Prostate gland (tissue), 2 donors: ENCODE results near the gene PSMA8. TPM values are rescaled to one million over a fixed set of nuclear protein-coding genes. Genes with fewer than 3 reads are reported as not detected.
"Not testable (repeated sequence)": the region's sequence is repeated elsewhere in the genome, so short reads cannot be mapped to it uniquely, and the experiment has no call there.

Experiments
- DNase-seq: peaks from one replicate; pipeline ENCODE4 v3.0.0-alpha.2; 2019; ENCODE audit warnings: low spot score
- H3K27ac ChIP-seq, 2 donors: fragments of 200-600 bp; sonication (generic); 2 replicates each; pipeline ENCODE4 v1.5.1; 2017 to 2019
- H3K27me3 ChIP-seq: fragments of 200-600 bp; sonication (generic); replicated peaks from 2 replicates; pipeline ENCODE4 v1.5.1; 2019; ENCODE audit not compliant: insufficient read depth
- H3K36me3 ChIP-seq, 2 donors: fragments of 200-600 bp; sonication (generic); 1 replicate in 1 of 2; 2 replicates in 1 of 2; pipeline versions ENCODE4 v1.5.1 to v1.8.1; 2017 to 2019
- H3K4me1 ChIP-seq: fragments of 200-600 bp; sonication (generic); replicated peaks from 2 replicates; pipeline ENCODE4 v1.5.1; 2019
- H3K4me3 ChIP-seq, 2 donors: fragments of 200-600 bp; sonication (generic); 2 replicates each; pipeline ENCODE4 v1.5.1; 2017 to 2019
- H3K9me3 ChIP-seq: fragments of 200-600 bp; sonication (generic); 2 replicates; pipeline ENCODE4 v1.5.1; 2017
- CTCF ChIP-seq, 4 experiments: fragments of 200-600 bp in 2 of 4; fragments of 450-650 bp in 2 of 4; sonication (generic) in 2 of 4; IDR thresholded peaks; 1 replicate in 3 of 4; 2 replicates in 1 of 4; pipeline ENCODE4 v1.5.1; 2016 to 2019; ENCODE audit warnings: antibody characterized with exemption in 4 of 4, mild to moderate bottlenecking in 2 of 4, moderate library complexity in 2 of 4
- POLR2A ChIP-seq: fragments of 450-650 bp; IDR thresholded peaks from one replicate; pipeline ENCODE4 v1.6.1; 2016; ENCODE audit warnings: antibody characterized with exemption, mild to moderate bottlenecking
- POLR2AphosphoS5 ChIP-seq: sonication (generic); formaldehyde crosslinking; IDR thresholded peaks from one replicate; pipeline ENCODE4 v1.6.1; 2017; ENCODE audit warnings: antibody characterized with exemption
- WGBS: methylation state at CpG from one replicate; pipeline ENCODE4 v1.1.5; 2018; 5-methylcytosine and 5-hydroxymethylcytosine counted together
- intact Hi-C: fragments of 100-400 bp; cut with DNase I; formaldehyde crosslinking; loops from one replicate; pipeline ENCODE4 v1.14.2; 2022
- total RNA-seq, 2 donors: library from RNA; depleted of rRNA; stranded (reverse); fragments of >200 nt; gene quantifications; one replicate each; pipeline ENCODE4 v1.1.0, GENCODE V29; 2016

The PSMA8 gene
- total RNA-seq, 2 donors from 2014 or later, result 2.9 TPM; not detected in 1

- DNase-seq, result no peak
- intact Hi-C loops, result no loop called here
Measured at GRCh38 chr18:26103579-26103978, 30.1 kb upstream of the PSMA8 start.

GRCh38 chr18:26104035-26104434 is 29.6 kb upstream of the PSMA8 start:
- DNase-seq, result no peak
- no peak for TF ChIP-seq POLR2AphosphoS5
- no peak for TF ChIP-seq POLR2A
- TF ChIP-seq CTCF (IDR thresholded peaks at IDR 0.05), result no peak
- Histone ChIP-seq H3K4me3 (no peak overlapping the region), H3K36me3 (no peaks in the 10 kb centered on the region), H3K9me3 (no peaks in the 10 kb centered on the region), H3K27ac (no peak overlapping the region), H3K27me3 (no peaks in the 10 kb centered on the region), H3K4me1 (no peaks in the 10 kb centered on the region)
- intact Hi-C loops, result no loop called here
- WGBS, result 63% methylated on average over 1 of the region's 1 CpG

More at GRCh38 chr18:26103579-26103978, 30.1 kb upstream of the PSMA8 start:
- H3K4me1 ChIP-seq, result no peaks in the 10 kb centered on the region
- no peak overlapping the region for H3K27ac ChIP-seq
- H3K9me3 ChIP-seq, result no peaks in the 10 kb centered on the region
- WGBS, result 22% methylated on average over 5 of the region's 5 CpGs
- no peaks in the 10 kb centered on the region for H3K36me3 ChIP-seq
- H3K4me3 ChIP-seq, result no peak overlapping the region
- TF ChIP-seq POLR2AphosphoS5 (no peak), CTCF (IDR thresholded peaks at IDR 0.05) (no peak), POLR2A (no peak)
- H3K27me3 ChIP-seq, result no peaks in the 10 kb centered on the region

GRCh38 chr18:26119246-26119645 is 14.4 kb upstream of the PSMA8 start:
- no peaks in the 10 kb centered on the region for H3K9me3 ChIP-seq
- TF ChIP-seq CTCF (IDR thresholded peaks at IDR 0.05) (no peak), POLR2AphosphoS5 (no peak), POLR2A (no peak)
- WGBS, result 82% methylated on average over 5 of the region's 5 CpGs
- intact Hi-C loops, result no loop called here
- H3K27me3 ChIP-seq, result no peaks in the 10 kb centered on the region
- H3K4me3 ChIP-seq, result no peak overlapping the region
- no peaks in the 10 kb centered on the region for H3K36me3 ChIP-seq
- DNase-seq, result no peak
- H3K4me1 ChIP-seq, result no peaks in the 10 kb centered on the region
- no peak overlapping the region for H3K27ac ChIP-seq

- no peak for DNase-seq
- intact Hi-C loops, result no loop called here
- H3K27me3 ChIP-seq, result no peaks in the 10 kb centered on the region
- no peaks in the 10 kb centered on the region for H3K36me3 ChIP-seq
- no peaks in the 10 kb centered on the region for H3K4me1 ChIP-seq
- TF ChIP-seq CTCF (IDR thresholded peaks at IDR 0.05), result no peak
- no peak for TF ChIP-seq POLR2A
- TF ChIP-seq POLR2AphosphoS5, result no peak
- 79% methylated on average over 1 of the region's 1 CpG for WGBS
- H3K9me3 ChIP-seq, result no peaks in the 10 kb centered on the region
- no peak overlapping the region for H3K4me3 ChIP-seq
- no peak overlapping the region for H3K27ac ChIP-seq
Measured at GRCh38 chr18:26121476-26121875, 12.2 kb upstream of the PSMA8 start.

- H3K27me3 ChIP-seq, H3K4me1 ChIP-seq, intact Hi-C loops, H3K4me3 ChIP-seq, H3K9me3 ChIP-seq, DNase-seq, H3K27ac ChIP-seq, H3K36me3 ChIP-seq: not testable (repeated sequence)
- WGBS, result 95% methylated on average over 2 of the region's 2 CpGs
Measured at GRCh38 chr18:26121994-26122393, 11.7 kb upstream of the PSMA8 start.
